ENCODE measurements around the gene ABHD16A.

DNA sequence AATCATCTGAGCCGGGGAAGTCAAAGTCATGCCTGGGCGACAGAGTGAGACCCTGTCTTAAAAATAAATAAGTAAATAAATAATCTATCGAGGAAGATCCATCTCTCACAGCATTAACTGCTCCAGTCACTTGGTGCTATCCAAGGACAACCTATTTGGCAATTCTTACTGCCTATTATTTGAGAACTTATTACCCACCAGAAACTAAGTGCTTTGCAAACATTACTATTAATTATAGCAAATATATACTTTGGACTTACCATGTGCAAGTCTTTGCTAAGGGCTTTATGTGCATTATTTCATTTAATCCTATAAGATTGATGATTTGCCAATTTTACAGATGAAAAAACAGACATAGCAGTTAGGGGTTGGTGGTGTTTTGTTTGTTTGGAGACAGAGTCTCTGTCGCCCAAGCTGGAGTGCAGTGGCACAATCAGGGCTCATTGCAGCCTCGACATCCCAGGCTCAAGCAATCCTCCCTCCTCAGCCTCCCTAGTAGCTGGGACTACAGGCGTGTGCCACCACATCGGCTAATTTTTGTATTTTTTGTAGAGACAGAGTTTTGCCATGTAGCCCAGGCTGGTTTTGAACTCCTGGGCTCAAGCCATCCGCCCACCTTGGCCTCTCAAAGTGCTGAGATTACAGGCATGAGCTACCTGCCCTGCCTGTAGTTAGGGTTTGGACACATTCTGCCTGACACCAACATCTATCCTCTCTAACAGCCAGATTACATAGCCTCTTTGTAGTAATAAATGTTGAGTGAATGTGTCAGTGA is 48.4 kb downstream of the ABHD16A start:
- TF ChIP-seq POLR2AphosphoS5 (IDR thresholded peaks at IDR 0.05; ENCODE audit: borderline replicate concordance, low read depth, low read length) (no peak), EZH2 (IDR thresholded peaks at IDR 0.05) (no peak)
